H9 (cell line): ENCODE results near the gene NPB. TPM values are rescaled to one million over a fixed set of nuclear protein-coding genes. Genes with fewer than 3 reads are reported as not detected.

ENCODE experiments used
- DNase-seq: peaks from one replicate; pipeline ENCODE4 v3.0.0-alpha.2; 2017
- H2AFZ ChIP-seq: one replicate; pipeline ENCODE4 v1.6.1; 2013; ENCODE audit warnings: mild to moderate bottlenecking, low read length, control low read depth, moderate library complexity
- H2AK5ac ChIP-seq: 2 replicates; pipeline ENCODE4 v1.6.1; 2013; ENCODE audit warnings: low read length, control low read depth, mixed read lengths; ENCODE audit not compliant: insufficient read length
- H2BK120ac ChIP-seq: one replicate; pipeline ENCODE4 v1.6.1; 2013; ENCODE audit warnings: low read depth, mild to moderate bottlenecking, low read length, control low read depth, inconsistent platforms; ENCODE audit not compliant: poor library complexity, severe bottlenecking
- H2BK12ac ChIP-seq: 2 replicates; pipeline ENCODE4 v1.6.1; 2013; ENCODE audit warnings: low read length, control low read depth, mixed read lengths, low read depth; ENCODE audit not compliant: insufficient read length
- H2BK15ac ChIP-seq: 2 replicates; pipeline ENCODE4 v1.6.1; 2013; ENCODE audit warnings: low read depth, low read length, control low read depth
- H2BK20ac ChIP-seq: one replicate; pipeline ENCODE4 v1.6.1; 2013; ENCODE audit warnings: low read depth, mild to moderate bottlenecking, low read length, control low read depth, inconsistent platforms; ENCODE audit not compliant: poor library complexity, severe bottlenecking
- H2BK5ac ChIP-seq: 2 replicates; pipeline ENCODE4 v1.6.1; 2013; ENCODE audit warnings: low read length, control low read depth, mixed read lengths; ENCODE audit not compliant: insufficient read length
- H3K14ac ChIP-seq: 2 replicates; pipeline ENCODE4 v1.6.1; 2013; ENCODE audit warnings: low read length, control low read depth; ENCODE audit not compliant: insufficient read depth
- H3K18ac ChIP-seq: 2 replicates; pipeline ENCODE4 v1.6.1; 2013; ENCODE audit warnings: low read depth, mild to moderate bottlenecking, mixed read lengths, low read length, control low read depth; ENCODE audit not compliant: insufficient read length
- H3K23ac ChIP-seq: 2 replicates; pipeline ENCODE4 v1.6.1; 2013; ENCODE audit warnings: low read length, control low read depth, mixed read lengths, low read depth; ENCODE audit not compliant: insufficient read length
- H3K23me2 ChIP-seq: 2 replicates; pipeline ENCODE4 v1.6.1; 2013; ENCODE audit warnings: low read depth, mild to moderate bottlenecking, mixed read lengths, low read length, control low read depth; ENCODE audit not compliant: insufficient read length, poor library complexity, severe bottlenecking
- H3K27ac ChIP-seq: 2 replicates; pipeline ENCODE4 v1.5.1; 2013; ENCODE audit warnings: low read length, control low read depth, mixed read lengths, low read depth; ENCODE audit not compliant: insufficient read length
- H3K27me3 ChIP-seq: 2 replicates; pipeline ENCODE4 v1.6.1; 2013; ENCODE audit warnings: low read length, control low read depth, inconsistent platforms; ENCODE audit not compliant: insufficient read depth
- H3K4ac ChIP-seq: 2 replicates; pipeline ENCODE4 v1.6.1; 2013; ENCODE audit warnings: low read depth, mild to moderate bottlenecking, control low read depth, inconsistent platforms, low read length, moderate library complexity
- H3K4me1 ChIP-seq: 2 replicates; pipeline ENCODE4 v1.6.1; 2013; ENCODE audit warnings: low read length, control low read depth, inconsistent platforms; ENCODE audit not compliant: insufficient read depth
- H3K4me2 ChIP-seq: 2 replicates; pipeline ENCODE4 v1.6.1; 2013; ENCODE audit warnings: low read length, control low read depth, mixed read lengths; ENCODE audit not compliant: insufficient read length, insufficient read depth
- H3K56ac ChIP-seq: 2 replicates; pipeline ENCODE4 v1.6.1; 2013; ENCODE audit warnings: low read depth, mild to moderate bottlenecking, mixed read lengths, low read length, control low read depth; ENCODE audit not compliant: insufficient read length
- H3K79me1 ChIP-seq: 2 replicates; pipeline ENCODE4 v1.6.1; 2013; ENCODE audit warnings: low read depth, mild to moderate bottlenecking, moderate library complexity, low read length, control low read depth, inconsistent platforms; ENCODE audit not compliant: insufficient read depth, poor library complexity, severe bottlenecking
- H3K79me2 ChIP-seq: 2 replicates; pipeline ENCODE4 v1.6.1; 2013; ENCODE audit warnings: low read length, control low read depth, inconsistent platforms; ENCODE audit not compliant: insufficient read depth
- H3K9ac ChIP-seq: 2 replicates; pipeline ENCODE4 v1.6.1; 2013; ENCODE audit warnings: low read length, control low read depth, mixed read lengths; ENCODE audit not compliant: insufficient read length; ENCODE audit errors: extremely low read depth
- H3K9me3 ChIP-seq: one replicate; pipeline ENCODE4 v1.6.1; 2013; ENCODE audit warnings: low read depth, low read length, inconsistent platforms; ENCODE audit not compliant: control insufficient read depth
- H3T11ph ChIP-seq: one replicate; pipeline ENCODE4 v1.6.1; 2013; ENCODE audit warnings: mild to moderate bottlenecking, low read length, control low read depth, inconsistent platforms
- H4K20me1 ChIP-seq: one replicate; pipeline ENCODE4 v1.6.1; 2013; ENCODE audit not compliant: control insufficient read depth, insufficient read length, insufficient read depth
- H4K5ac ChIP-seq: 2 replicates; pipeline ENCODE4 v1.6.1; 2013; ENCODE audit warnings: low read depth, mild to moderate bottlenecking, mixed read lengths, low read length, control low read depth; ENCODE audit not compliant: insufficient read length
- H4K8ac ChIP-seq: replicated peaks from 2 replicates; pipeline ENCODE4 v1.6.1; 2013; ENCODE audit warnings: low read length, control low read depth, mixed read lengths, low read depth; ENCODE audit not compliant: insufficient read length
- H4K91ac ChIP-seq: 2 replicates; pipeline ENCODE4 v1.6.1; 2013; ENCODE audit warnings: low read depth, mild to moderate bottlenecking, moderate library complexity, mixed read lengths, low read length, control low read depth; ENCODE audit not compliant: insufficient read length
- H3K27ac Mint-ChIP-seq, 3 experiments: 2 replicates in 2 of 3; 3 replicates in 1 of 3; pipeline ENCODE4 v1.8.0; 2020 to 2021; ENCODE audit warnings: mixed read lengths in 3 of 3, mild to moderate bottlenecking in 1 of 3, moderate library complexity in 1 of 3
- H3K27me3 Mint-ChIP-seq: 2 replicates; pipeline ENCODE4 v1.8.0; 2021; ENCODE audit warnings: low read depth, mild to moderate bottlenecking, moderate library complexity, mixed read lengths
- H3K36me3 Mint-ChIP-seq, 3 experiments: 2 replicates in 2 of 3; 3 replicates in 1 of 3; pipeline ENCODE4 v1.8.0; 2020 to 2021; ENCODE audit warnings: low read depth in 3 of 3, mixed read lengths in 3 of 3; ENCODE audit not compliant: insufficient read depth in 1 of 3
- H3K4me1 Mint-ChIP-seq, 2 experiments: 2 replicates each; pipeline ENCODE4 v1.8.0; 2020; ENCODE audit warnings: mixed read lengths in 2 of 2
- H3K4me3 Mint-ChIP-seq, 2 experiments: 2 replicates in 1 of 2; 3 replicates in 1 of 2; pipeline ENCODE4 v1.8.0; 2020 to 2021; ENCODE audit warnings: mild to moderate bottlenecking in 2 of 2, mixed read lengths in 2 of 2, moderate library complexity in 1 of 2
- H3K9me3 Mint-ChIP-seq, 2 experiments: 2 replicates in 1 of 2; 3 replicates in 1 of 2; pipeline ENCODE4 v1.8.0; 2020; ENCODE audit warnings: mild to moderate bottlenecking in 2 of 2, mixed read lengths in 2 of 2, moderate library complexity in 1 of 2
- CTCF ChIP-seq: fragments of 200-600 bp; sonication (generic); conservative IDR thresholded peaks from 3 replicates; pipeline ENCODE4 v1.8.0; 2021; ENCODE audit warnings: antibody characterized with exemption, mild to moderate bottlenecking
- WGBS: extraction: QIAGEN DNeasy Blood & Tissue Kit; methylation state at CpG from one replicate; pipeline ENCODE4 v1.1.7; 2013; ENCODE audit warnings: missing lambda C conversion rate, low lambda C conversion rate, mixed read lengths; ENCODE audit not compliant: insufficient read length; ENCODE audit errors: extremely low coverage; 5-methylcytosine and 5-hydroxymethylcytosine counted together
- total RNA-seq: library from RNA; stranded (reverse); gene quantifications from 2 replicates; pipeline ENCODE4 v1.2.1, GENCODE V29; 2021

Gene NPB
- total RNA-seq, 1 experiment from 2014 or later = 2.1 TPM

GRCh38 chr17:81939218-81939617 is 37.2 kb downstream of the NPB start:
- no peaks in the 10 kb centered on the region for H3K9me3 ChIP-seq
- H2AK5ac ChIP-seq = no peak overlapping the region
- Mint-ChIP-seq H3K4me1 (peaks cover 8 to 27% of the 10 kb centered on the region in 2 experiments), H3K36me3 (peaks cover 3 to 17% (median 7%) of the 10 kb centered on the region in 3 experiments; a peak in 6 of 7 replicates), H3K27ac (no peak overlapping the region; a peak in 1 of 7 replicates), H3K9me3 (no peaks in the 10 kb centered on the region), H3K4me3 (no peak overlapping the region), H3K27me3 (peaks cover 54% of the 10 kb centered on the region)
- peaks cover 4% of the 10 kb centered on the region for H4K20me1 ChIP-seq
- no peak overlapping the region for H3K4ac ChIP-seq
- TF ChIP-seq CTCF = no peak
- no CpG with 5 or more reads among the region's 15 CpGs for WGBS
- H3K27me3 ChIP-seq = no peaks in the 10 kb centered on the region
- H3K23ac ChIP-seq = no peak overlapping the region
- no peak overlapping the region for H3K56ac ChIP-seq
- H3K9ac ChIP-seq = no peak overlapping the region
- H4K91ac ChIP-seq = no peak overlapping the region
- no peaks in the 10 kb centered on the region; the same call in 1 of the 2 replicates for H3K4me1 ChIP-seq
- no peak overlapping the region for H2AFZ ChIP-seq
- H3K27ac ChIP-seq = no peak overlapping the region
- H2BK5ac ChIP-seq = no peak overlapping the region
- H2BK20ac ChIP-seq = no peak overlapping the region
- H3T11ph ChIP-seq = no peak overlapping the region
- no peak overlapping the region for H3K18ac ChIP-seq
- peaks cover 4% of the 10 kb centered on the region for H3K23me2 ChIP-seq
- peaks cover 2% of the 10 kb centered on the region; the same call in 1 of the 2 replicates for H3K79me2 ChIP-seq
- H2BK12ac ChIP-seq = no peak overlapping the region
- H4K8ac ChIP-seq = no peak overlapping the region
- H2BK120ac ChIP-seq = no peak overlapping the region
- H2BK15ac ChIP-seq = no peak overlapping the region
- H3K79me1 ChIP-seq = peaks cover 3% of the 10 kb centered on the region
- no peak for DNase-seq
- no peak overlapping the region for H3K14ac ChIP-seq
- H4K5ac ChIP-seq = no peak overlapping the region
- no peak overlapping the region for H3K4me2 ChIP-seq
